T-helper 2 cell treated with Interferon-gamma antibody and Interleukin-4, amounts not matched to agents 100 ng/mL and 5 ng/mL, for 36 hours (primary cell): ENCODE results near the gene DSE. TPM values are rescaled to one million over a fixed set of nuclear protein-coding genes. Genes with fewer than 3 reads are reported as not detected.

Source experiments
- intact Hi-C: fragments of 100-400 bp; cut with micrococcal nuclease; formaldehyde crosslinking; loops from one replicate; pipeline ENCODE4 v1.15.1; 2023
- total RNA-seq: library from RNA; stranded (reverse); gene quantifications from 2 replicates; pipeline ENCODE4 v1.2.3, GENCODE V29; 2022

The DSE gene
- total RNA-seq, 1 donor from 2014 or later: 3.0 TPM

- intact Hi-C loops: no loop called here
These were observed 100.8 kb downstream of the DSE start for GRCh38 chr6:116471531-116471930.

- intact Hi-C loops: no loop called here
These were observed 102.0 kb downstream of the DSE start for GRCh38 chr6:116472706-116473105.

- intact Hi-C loops: loop anchor here (5.0 kb wide), 1 partner anchor 193 kb away; no protein-coding TSS in a partner anchor
These were observed 104.4 kb downstream of the DSE start for GRCh38 chr6:116475141-116475540.

- intact Hi-C loops: loop anchor here (1.0 to 5.0 kb wide), 4 partner anchors 14 to 194 kb away; partner anchors contain the start of gene RWDD1
These were observed 105.4 kb downstream of the DSE start for GRCh38 chr6:116476002-116476678.

GRCh38 chr6:116482780-116483179 lies 112.0 kb downstream of the DSE start:
- intact Hi-C loops: no loop called here

GRCh38 chr6:116483616-116484015 lies 112.9 kb downstream of the DSE start:
- intact Hi-C loops: no loop called here

- intact Hi-C loops: no loop called here
These were observed 114.9 kb downstream of the DSE start for GRCh38 chr6:116485559-116486184.

GRCh38 chr6:116491610-116492330 lies 121.0 kb downstream of the DSE start:
- intact Hi-C loops: no loop called here

- intact Hi-C loops: no loop called here
These were observed 121.8 kb downstream of the DSE start for GRCh38 chr6:116492331-116493067.

Other genes with a start within 250 kb of the DSE start
- gene COL10A1, start 244.8 kb upstream of the DSE start, total RNA-seq: not detected in 2 replicates
- gene TSPYL4, start 116.9 kb upstream of the DSE start, total RNA-seq: 15.3 and 16.1 TPM in 2 replicates
- 37.9 and 41.1 TPM in 2 replicates for gene TSPYL1, start 91.0 kb upstream of the DSE start, total RNA-seq
- gene CALHM6, start 90.4 kb downstream of the DSE start, total RNA-seq: 17.1 and 20.7 TPM in 2 replicates
- not detected in 2 replicates for gene CALHM5, start 140.7 kb downstream of the DSE start, total RNA-seq
- gene TRAPPC3L, start 174.7 kb downstream of the DSE start, total RNA-seq: not detected in 2 replicates
- not detected in 2 replicates for gene CALHM4, start 182.8 kb downstream of the DSE start, total RNA-seq
- 38.4 and 40.5 TPM in 2 replicates for gene RWDD1, start 200.6 kb downstream of the DSE start, total RNA-seq
- gene RSPH4A, start 245.5 kb downstream of the DSE start, total RNA-seq: 0.27 and 0.32 TPM in 2 replicates